Measurements from ENCODE around the gene ARHGAP42.

ARHGAP42 gene

DNA sequence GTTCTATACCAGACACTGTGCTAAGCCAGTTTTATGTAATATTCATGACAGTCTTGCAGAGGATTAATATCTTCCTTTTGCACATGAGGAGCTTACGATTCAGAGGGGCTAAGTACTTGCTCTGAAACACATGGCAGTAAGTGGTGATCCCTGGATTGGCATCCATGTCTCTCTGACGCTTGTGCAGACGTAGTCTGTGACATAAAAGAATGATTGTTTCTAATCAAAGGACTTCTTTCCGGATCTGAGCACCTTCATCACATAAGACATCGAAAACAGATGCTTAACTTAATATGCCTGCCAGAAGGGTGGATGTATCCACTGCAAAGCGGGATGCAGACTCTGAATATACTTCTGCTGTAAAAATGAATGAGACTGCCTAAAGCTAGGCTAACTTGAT lies 74.8 kb downstream of the ARHGAP42 start:
- DNase-seq = no peak

DNA sequence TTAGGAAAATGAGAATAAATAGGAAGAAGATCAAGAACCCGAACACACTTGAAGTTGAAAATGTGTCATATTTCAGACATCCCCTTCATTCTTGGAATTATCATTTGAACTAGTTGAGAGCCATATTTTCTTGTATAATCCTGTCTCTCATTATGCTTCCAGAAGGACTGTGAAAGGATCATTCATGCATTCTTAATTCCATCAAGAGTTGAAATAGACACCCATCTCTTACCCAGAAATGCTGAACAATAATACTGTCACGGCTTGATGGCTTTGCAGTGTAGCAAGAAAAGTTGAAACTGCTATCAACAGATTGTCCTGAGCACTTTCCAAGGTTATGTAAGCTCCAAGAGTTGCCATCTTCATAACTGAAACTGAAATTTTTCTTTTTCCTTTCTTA lies 79.7 kb downstream of the ARHGAP42 start:
- no peak for DNase-seq

DNA sequence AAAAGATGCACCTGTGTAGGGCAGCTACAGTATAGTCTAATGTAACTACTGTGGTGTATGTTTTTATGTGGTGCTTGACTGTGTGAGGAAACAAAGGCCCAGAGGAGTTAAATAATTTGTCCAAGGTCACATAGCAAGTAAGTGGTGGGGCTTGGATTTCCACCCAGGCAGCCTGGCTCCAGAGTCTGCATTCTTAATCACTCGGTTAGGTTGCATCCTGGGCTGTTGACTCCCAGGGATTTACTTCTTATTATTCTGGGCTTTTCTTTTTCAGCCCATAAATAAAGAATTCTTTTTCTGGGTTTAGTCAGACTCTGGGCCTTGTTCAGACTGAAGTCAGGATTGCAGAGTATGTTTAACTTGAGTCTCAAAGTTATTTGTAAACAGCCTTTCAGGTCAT lies 82.1 kb downstream of the ARHGAP42 start:
- peak; percentile 12 for DNase-seq

DNA sequence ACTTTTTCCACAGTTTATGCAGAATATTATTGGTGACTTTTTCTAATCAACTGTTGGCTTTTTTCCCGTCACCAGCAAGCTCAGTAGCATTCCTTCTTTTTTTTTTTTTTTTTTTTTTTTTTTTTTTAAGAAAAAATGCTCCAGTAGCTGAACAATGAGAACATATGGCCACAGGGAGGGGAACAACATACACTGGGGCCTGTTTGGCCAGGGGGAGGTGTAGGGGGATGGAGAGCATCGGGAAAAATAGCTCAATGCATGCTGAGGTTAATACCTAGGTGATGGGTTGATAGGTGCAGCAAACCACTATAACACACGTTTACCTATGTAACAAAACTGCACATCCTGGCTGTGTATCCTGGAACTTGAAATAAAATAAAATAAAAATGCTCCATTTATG lies 82.5 kb downstream of the ARHGAP42 start:
- peak; percentile 13 for DNase-seq

DNA sequence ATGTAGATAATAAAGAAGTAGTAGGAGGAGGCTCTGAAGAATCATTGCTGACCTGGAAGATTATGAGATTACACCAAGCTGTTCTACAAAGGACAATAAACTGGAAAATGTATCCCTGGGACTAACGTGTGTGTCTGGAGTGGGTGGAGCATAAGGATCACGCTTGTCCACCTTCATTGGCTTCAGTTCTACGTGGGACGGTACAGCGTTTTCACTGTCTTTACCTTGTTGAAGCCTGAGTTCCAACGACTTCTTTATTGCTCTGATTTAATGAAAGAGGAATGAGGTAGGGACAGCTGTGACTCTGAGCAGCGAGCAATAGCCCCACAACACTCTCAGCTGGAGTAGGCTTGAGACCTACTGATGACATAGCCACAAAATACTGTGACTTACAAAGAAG lies 87.0 kb downstream of the ARHGAP42 start:
- no peak for DNase-seq

DNA sequence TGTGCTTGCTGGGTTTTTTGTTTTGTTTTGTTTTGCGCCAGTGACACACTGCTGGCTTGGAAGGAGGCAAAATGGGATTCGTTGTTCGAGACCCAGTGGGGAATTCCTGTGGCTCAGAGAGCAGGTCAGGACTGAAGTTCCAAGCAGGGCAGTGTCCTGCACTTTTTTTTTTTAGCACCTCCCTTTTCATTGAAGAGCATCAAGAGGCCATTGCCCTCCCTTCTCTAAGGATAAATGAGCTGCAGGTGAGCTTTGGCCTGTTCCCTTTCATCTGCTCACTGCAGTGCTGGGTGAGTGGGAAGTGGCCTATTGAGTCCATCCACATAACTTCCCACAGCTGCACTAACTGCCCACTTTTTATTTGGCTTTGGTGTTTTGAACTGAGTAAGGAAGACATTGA lies 87.8 kb downstream of the ARHGAP42 start:
- no peak for DNase-seq

DNA sequence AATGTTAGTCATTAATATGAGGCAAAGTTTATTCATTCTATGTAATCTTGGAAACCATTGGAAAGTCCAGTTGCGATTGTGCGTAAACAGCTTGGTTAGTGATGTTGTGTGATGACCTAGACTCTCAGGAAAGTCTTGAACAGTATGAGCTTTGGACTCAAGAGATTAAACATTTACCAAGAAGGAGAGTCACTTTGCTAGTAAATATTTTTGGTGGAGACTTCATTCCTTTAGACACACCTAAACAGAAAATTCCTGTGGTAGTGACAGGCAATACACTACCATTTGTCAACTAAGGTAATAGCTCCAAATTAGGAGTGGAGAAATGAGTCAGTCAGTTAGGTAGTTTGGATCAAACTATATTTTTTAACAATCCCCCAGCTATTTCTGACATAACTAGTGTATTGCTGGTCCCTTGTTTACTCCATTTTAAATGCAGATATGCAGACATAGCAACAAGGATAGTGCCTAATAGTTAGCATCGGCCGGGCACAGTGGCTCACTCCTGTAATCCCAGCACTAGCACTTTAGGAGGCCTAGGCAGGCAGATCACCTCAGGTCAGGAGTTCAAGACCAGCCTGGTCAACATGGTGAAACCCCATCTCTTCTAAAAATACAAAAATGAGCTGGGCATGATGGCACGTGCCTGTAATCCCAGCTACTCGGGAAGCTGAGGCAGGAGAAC lies 89.3 kb downstream of the ARHGAP42 start:
- peak; percentile 32 for DNase-seq

DNA sequence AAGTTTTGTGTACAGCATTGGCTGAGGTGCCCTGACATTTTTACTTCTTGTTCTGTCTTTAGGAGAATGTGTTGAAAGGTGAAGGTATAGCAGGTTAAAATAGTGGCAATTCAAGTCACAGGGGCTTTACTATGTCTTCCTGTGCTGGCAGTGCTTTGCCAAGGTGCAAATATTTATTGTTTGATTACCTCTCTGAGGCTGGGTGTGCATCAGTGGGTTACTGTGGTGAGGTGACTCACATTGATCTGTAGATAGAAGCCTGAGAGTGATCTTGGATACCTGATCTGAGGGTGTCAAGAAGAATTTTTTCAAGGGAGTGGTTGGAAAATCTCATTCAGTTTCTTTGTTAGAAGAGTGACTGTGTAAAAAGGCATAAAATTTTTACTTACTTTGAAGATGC lies 90.0 kb downstream of the ARHGAP42 start:
- no peak for DNase-seq

DNA sequence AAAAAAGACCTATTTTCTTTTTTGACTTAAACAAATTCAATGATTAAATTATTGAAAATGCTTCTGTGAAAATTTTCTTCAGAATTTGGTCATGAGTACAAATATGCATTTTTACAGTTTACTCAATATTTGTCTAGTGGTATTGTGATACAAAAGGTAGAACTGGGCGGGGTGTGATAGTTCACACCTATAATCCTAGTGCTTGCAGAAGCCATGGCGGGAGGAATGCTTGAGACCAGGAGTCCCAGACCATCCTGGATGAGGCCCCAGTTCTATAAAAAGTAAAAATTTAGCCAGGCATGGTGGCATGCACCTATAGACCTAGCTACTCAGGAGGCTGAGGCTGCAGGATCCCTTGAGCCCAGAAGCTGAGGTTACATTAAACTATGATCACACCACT lies 90.6 kb downstream of the ARHGAP42 start:
- no peak for DNase-seq

DNA sequence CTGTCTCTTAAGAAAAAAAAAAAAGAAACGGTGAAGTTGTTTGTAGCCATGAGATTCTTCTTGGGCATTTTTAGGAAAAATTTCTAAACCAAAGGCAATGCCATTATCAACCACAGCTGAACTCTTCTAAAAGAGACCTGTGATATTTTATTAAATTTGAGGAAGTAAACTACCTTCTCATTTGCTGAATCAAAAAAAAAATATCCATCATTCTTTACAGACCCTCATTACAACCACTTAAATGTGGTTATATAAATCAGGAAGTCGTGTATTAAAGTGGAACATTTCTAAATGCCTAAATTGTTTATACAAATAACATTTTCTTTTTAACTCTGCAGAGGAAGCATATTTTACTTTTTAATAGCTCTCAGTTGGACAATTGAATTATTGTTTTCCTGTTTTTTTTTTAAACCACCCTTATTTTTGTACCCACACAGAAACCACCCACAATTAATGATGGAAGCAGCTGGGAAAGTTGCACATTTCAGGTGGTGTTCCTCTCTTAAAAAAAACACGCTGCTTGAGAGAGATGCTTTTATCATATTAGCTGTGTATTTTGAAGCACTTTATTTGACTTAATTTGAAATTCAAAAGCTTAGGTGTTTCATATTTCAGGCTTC lies 91.2 kb downstream of the ARHGAP42 start:
- no peak for DNase-seq

DNA sequence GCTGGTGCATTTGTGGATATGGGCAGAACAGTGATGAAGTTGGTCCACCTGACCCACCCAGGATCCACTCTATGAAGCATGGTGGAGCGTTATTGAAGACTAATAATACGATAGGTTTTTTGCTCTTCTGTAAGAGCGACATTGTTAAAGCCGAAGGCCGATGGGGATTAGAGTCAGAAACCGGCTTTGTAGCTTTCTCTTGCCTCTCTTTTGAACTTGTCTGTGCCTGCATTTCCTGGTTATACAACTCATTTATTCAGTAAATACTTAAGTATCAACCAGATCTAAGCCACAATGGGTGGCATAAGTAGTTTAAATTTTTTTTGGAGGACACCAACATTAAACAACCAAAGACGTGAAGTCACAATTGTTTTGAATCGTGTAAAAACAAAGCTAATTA lies 93.4 kb downstream of the ARHGAP42 start:
- no peak for DNase-seq

DNA sequence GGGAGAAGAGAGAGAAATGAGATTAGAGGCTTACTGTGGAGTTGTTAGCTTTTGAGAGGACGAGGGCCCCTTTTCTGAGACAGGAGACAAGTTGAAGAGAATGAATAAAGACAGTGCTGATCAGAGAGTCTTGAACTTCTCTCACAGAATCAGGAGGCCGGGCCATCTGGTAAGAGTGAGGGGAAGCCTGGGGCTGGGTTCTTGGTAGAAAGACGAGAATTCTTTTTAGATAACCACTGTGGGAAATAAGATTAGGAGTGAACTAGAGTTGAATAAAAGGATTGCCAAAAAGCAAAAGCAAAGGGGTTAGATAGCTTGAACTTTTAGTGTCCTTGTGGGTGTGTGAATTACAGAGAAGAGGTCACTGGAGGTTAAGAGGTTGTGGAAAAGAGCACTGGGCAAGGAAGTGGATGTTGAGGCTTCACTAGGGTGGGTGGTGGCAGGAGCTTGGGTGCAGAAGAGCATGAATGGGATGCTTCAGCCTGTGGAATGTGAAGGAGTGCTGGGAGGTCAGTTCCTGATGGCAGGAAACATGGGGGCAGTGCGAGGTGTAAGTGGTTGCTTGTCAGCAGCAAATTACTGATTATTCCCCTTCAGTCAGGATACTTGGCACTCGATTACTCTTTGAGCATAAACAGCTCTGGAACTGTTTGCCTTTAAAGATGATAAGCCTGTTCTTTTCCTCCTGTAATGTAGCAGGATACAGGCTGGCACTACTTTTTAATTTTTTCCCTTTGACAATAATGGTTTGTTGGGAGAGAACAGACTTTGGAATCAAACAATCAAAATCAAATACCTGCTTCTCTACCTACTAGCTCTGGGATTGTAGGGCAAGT lies 98.3 kb downstream of the ARHGAP42 start:
- DNase-seq = no peak

DNA sequence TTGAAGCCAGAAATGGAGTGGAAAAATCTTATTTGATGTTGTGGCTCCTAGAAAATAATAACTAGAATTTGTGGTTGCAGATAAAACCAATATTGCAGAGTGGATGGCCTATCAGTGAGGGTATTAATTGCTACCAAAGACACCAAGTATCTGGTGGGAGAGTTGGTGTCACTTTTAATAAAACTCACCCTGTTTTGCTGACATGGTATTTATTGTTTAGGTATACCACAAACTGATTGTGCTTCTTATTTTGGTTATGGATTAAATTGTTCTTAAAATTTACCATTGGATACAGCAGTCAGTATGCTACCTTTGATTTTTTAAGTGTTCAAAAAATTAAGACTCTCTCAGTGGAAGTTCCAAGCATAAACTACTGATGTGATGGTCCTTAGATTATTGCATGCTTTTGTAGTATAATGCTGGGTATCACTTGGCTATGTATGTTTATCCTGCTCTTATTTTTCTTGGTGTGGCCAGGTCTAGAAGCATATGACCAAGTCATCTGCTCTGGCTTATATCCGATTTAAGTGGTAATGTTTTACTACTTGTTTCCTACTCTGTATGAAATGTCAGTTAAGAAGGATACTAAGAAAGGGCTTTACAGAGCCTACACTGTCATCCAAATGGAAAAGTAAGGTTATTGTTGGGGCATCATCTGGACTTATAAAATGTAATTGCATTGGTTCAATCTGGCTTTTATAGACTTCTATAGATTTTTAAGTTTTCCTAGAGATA lies 101.6 kb downstream of the ARHGAP42 start:
- no peak for DNase-seq

DNA sequence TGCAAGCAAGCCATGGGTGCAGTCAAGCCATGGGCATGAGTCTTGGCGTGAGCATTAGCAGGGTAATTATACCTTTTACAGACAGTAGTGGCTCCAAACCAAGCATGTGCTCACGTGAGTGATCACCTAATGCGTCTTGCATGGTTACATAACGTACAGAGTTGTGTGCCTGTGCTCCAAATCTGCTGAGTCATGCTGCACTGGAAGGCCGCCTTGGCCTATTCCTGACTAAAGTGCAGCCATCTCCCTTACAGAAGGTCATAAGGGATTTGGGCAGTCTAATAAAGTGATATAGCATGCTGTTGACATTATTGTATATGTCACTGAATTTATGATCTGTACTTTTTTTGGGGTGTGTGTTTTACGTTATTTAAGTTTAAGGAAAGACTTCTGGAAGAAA lies 102.4 kb downstream of the ARHGAP42 start:
- DNase-seq = peak; percentile 28

DNA sequence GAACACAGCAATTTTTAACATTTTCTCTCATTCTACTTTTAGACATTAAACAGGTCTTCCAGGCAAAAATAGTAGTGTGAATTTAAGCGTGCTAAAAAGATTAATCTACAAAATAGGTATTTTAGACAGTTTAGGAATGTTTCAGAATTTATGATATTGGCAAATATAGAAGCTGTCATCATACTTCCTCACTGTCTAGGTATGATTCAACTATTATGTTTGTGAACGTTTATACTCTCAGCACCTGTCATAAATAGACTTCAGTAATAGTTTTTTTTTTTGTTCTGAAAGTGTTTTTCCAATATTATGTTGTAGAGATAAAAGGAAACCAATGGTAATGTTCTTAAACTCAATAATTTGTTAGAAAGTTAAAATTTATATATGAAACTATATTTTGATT lies 103.0 kb downstream of the ARHGAP42 start:
- no peak for DNase-seq

DNA sequence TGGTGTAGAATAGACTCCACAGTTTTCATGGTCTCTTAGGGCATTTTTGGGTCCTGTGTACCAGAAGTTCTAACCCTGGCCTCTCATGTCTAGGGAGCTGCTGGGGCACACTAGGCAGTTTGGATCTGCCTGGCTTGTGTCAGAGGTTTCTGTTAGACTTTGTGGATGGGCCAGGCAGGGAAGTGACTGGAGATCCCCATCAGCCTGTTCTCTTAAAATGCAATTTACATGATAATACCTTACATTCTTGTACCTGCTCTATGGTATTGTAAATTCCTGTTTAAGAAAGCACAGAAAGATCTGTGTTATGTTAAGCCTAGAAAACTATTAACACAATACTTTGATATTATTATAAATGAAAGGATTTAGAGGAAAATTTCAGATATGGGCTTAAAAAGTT lies 104.0 kb downstream of the ARHGAP42 start:
- DNase-seq = no peak

DNA sequence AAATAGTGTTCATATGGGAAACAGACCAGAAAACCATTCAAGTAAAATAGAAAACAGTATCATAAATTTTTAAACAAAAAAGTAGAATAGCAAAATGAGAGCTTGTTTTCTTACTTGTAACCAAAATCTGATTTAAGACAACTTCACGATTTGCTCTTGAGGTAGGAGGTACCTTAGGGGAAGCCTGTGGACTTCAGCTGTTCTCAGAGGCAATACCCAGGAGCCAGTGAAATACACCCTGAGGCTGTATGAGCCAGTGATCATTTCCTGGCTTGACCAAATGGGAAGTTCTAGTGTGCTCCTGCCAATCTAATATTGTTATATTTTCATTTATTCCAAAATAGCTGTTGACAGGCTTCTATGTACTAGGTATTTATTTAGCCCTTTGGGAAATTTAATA lies 104.8 kb downstream of the ARHGAP42 start:
- DNase-seq = no peak

DNA sequence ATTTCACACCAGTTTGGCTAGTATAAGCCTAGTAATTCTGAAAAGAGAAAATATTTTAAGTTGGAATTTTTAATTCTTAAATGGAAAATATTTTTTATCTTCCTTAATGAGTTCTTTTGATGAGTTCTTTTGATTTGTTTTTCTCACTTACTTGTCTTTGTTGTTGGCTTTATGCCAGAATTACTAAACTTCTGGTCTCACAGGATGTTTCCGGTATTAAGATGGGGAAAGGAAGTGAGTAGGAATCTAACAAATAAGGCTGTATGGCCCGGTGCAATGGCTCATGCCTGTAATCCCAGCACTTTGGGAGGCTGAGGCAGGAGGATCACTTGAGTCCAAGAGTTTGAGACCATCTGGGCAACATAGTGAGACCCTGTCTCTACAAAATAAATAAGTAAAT lies 106.4 kb downstream of the ARHGAP42 start:
- no peak for DNase-seq

DNA sequence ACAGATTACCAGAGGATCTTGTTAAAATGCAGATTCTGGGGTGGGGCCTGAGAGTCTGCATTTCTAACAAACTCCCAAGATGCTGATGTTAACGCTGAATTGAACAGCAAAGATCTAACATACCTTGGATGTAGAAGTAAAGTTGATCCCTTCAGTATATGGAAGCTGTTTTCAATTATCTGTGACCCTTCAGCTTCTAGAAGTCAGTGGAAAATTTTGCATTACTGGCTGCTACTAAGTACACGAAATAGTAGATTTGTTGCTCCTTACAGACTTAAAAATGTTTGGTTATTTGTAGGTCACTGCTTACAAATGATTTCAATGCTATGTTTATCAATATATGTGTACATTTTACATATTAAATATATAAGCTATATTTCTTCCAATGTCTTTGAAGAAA lies 107.4 kb downstream of the ARHGAP42 start:
- DNase-seq = no peak

DNA sequence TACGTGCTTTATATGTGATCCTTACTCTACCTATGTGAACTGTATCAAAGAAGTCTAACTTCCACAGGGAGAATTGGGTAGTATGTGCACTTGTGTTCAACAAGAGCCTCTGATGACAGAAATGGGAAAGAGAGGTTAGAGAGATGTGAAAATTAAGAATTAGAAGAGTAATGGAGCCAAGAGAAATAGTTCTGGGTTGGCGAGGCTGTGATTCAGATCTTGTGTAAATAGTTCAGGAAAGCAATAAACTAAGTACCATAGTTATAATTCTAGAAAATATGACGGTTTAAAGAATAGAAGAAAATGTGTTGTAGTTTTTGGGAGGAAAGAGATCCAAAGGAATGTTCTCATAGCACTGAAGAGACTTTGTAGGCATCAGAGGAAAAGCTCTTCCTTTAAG lies 112.4 kb downstream of the ARHGAP42 start:
- no peak for DNase-seq

DNA sequence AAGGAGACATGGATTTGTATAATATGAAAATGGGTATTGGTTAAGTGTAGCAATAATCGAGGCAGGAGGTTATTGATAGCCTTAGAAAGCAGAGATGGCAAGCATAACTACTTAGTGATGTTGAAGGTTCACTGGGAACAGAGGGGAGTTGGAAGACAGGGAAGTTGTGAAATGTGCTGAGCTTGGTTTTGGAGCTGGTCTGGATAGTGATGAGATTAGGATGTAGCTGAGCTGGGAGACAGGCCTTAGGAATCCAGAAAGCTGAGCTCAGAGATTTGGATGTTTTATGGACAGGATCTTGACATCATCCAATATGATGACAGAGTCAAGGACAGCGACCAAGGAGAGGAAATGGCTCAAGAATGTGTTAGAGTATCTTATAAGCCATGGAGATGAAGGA lies 113.1 kb downstream of the ARHGAP42 start:
- no peak for DNase-seq

DNA sequence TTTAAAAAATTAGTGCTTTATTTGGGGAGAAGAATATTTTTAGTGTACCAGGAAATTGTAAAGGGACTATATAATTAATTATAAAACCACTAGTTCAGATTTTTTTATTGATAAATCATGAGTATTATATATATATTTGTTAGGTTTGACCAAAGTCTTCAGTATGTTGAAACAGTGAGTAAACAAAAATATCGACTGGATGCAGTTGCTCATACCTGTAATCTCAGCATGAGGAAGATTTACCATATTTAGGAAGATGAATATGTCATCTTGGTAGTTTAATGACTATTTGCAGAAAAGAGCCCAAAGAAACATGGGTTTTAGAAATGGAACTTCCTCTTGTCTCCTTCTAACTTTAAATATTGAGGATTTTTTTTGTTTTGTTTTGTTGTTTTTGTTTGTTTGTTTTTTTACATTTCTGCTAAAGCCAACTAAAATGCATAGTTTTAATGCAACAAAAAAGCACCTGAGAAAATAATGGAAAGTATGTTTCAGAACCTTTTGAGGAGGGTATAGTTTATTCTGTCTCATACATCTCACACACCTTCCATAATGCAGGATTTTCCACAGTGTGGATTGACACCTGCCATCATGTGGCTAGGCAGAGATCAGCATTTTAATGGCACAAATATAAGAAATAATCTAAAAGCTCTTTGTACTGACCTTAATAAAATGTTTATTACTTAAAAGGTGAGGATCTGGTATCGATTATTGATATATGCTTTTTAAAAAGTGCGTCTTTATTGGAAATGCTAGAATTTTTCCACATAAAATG lies 114.3 kb downstream of the ARHGAP42 start:
- DNase-seq = no peak

All from fibroblast of upper back skin (primary cell).